ENCODE data around the gene MYRIP.

DNA sequence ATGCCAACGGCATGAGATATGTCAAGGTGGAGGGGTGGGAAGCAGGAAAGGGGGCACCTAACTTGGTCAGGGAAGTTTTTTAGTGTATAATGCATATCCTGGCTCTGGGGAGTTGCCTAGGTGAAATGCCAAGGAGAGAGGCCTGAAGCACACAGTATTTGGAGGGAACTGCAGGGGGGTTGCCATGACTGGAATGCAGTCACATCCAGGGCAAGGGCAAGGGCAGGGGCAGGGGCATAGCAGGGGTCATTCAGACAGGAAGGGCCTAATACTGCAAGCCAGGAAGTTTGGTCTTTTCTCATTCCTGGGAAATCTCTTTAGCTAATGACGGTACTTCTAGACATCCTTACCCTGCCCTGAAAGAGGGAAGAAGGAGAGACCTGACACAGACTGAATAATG is 60.5 kb downstream of the MYRIP start:
- TF ChIP-seq, protein P1, sequence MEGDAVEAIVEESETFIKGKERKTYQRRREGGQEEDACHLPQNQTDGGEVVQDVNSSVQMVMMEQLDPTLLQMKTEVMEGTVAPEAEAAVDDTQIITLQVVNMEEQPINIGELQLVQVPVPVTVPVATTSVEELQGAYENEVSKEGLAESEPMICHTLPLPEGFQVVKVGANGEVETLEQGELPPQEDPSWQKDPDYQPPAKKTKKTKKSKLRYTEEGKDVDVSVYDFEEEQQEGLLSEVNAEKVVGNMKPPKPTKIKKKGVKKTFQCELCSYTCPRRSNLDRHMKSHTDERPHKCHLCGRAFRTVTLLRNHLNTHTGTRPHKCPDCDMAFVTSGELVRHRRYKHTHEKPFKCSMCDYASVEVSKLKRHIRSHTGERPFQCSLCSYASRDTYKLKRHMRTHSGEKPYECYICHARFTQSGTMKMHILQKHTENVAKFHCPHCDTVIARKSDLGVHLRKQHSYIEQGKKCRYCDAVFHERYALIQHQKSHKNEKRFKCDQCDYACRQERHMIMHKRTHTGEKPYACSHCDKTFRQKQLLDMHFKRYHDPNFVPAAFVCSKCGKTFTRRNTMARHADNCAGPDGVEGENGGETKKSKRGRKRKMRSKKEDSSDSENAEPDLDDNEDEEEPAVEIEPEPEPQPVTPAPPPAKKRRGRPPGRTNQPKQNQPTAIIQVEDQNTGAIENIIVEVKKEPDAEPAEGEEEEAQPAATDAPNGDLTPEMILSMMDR (IDR thresholded peaks at IDR 0.05; ENCODE audit: low read length) = no peak
- no peak for TF ChIP-seq EZH2 (IDR thresholded peaks at IDR 0.05; ENCODE audit: borderline replicate concordance, low read length)

All from OCI-LY1 (cell line).